Hematopoietic multipotent progenitor cell (in vitro differentiated cells): ENCODE data around the gene DNAH3. TPM values are rescaled to one million over a fixed set of nuclear protein-coding genes. Genes with fewer than 3 reads are reported as not detected.
"Not testable (repeated sequence)": the region's sequence is repeated elsewhere in the genome, so short reads cannot be mapped to it uniquely, and the experiment has no call there.

Source experiments
- DNase-seq, 3 donors: peaks; one replicate each; pipeline ENCODE4 v3.0.0-alpha.2; 2011 to 2015; ENCODE audit warnings: low read depth in 2 of 3, low spot score in 2 of 3
- total RNA-seq: library from RNA; depleted of rRNA; stranded (reverse); fragments of >200 nt; gene quantifications from one replicate; pipeline ENCODE4 v1.2.3, GENCODE V29; 2012

DNAH3 gene
- total RNA-seq, 1 donor: under 0.01 TPM

DNA sequence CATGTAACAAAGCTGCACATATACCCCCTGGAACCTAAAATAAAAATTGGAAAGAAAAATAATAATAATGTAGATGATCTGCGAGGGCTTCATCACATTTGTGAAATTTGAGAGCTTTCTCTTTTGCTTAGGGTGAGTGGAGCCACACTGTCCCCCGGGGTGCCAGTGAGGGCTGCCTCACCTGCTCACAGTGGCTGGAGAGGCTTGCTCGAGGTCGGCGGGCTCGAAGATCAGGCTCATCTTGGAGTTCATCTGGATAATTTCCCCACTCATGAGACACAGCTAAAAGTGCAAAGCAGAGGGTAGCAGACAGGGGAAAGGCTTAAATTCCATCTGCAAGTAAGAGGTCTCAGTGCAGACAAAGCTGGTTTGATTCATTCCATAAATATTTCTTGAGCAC is 123.8 kb downstream of the DNAH3 start:
- DNase-seq: no peak

DNA sequence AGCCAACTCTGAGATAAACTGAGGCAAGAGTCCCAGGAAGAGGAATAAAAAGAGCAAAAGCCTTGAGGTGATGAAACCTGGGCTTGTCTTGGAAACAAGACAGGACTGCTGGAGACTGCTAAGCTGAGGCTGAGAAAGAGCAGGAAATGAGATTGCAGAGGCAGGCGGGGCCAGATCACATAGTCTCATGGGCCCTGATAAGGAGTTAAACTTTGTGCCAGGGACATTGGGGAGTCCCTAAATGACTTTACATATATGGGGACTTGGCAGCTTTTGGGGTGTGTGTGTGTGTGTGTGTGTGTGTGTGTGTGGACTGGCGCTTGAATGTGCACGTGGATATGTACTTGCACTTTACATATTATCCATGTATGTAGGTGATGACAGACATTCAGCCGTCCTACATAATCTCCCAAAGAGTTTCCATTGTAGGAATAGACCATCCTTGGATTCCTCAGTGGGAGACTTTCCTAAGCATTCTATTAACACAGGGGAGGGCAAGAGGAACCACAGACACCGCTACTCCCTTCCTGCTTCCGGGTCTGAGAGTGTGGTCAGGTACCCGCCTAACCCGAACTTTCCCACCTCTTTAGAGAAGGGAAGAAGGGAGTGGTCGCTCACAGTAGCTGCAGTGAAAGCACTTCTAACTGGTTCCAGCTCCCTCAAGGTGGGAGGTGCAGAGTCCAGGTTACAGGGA is 127.0 kb downstream of the DNAH3 start:
- peak in 2 of 3 donors; percentile 58 to 67 for DNase-seq

DNA sequence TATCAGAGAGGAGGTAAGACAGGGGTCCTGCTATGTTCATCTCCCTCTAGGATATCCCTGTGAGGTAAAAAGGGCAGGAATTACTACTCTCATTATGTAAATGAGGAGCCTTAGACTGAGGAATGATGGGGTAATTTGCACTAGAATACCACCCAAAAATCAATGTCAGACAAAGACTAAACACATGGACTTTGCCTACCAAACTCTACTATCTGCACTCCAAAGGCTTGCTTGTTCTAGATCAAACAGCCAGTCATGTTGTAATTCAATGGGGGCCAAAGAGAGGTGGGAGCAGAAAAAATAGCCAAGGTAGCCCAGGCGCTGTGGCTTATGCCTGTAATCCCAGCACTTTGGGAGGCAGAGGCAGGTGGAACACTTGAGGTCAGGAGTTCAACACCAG is 129.3 kb downstream of the DNAH3 start:
- DNase-seq: no peak

DNA sequence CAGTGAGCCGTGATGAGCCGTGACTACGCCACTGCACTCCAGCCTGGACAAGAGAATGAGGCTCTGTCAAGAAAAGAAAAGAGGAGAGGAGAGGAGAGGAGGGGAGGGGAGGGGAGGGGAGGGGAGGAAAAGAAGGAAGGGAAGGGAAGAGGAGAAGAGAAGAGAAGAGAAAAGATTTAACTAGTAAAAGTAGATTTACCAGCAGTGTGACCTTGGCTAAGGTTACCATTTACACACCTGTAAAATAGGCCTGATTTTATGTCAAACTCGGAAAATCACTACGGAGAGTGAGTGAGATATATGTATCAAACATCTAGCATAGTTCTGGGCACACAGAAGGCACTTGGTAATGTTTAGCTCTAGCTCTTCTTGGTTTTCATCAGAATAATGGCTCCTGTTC is 140.8 kb downstream of the DNAH3 start:
- no peak for DNase-seq

- DNase-seq: no peak
Measured at GRCh38 chr16:21005008-21005407, 145.6 kb downstream of the DNAH3 start.

- DNase-seq: peak in 2 of 3 donors; percentile 5 to 18
Measured at GRCh38 chr16:21001262-21001661, 149.4 kb downstream of the DNAH3 start.

DNA sequence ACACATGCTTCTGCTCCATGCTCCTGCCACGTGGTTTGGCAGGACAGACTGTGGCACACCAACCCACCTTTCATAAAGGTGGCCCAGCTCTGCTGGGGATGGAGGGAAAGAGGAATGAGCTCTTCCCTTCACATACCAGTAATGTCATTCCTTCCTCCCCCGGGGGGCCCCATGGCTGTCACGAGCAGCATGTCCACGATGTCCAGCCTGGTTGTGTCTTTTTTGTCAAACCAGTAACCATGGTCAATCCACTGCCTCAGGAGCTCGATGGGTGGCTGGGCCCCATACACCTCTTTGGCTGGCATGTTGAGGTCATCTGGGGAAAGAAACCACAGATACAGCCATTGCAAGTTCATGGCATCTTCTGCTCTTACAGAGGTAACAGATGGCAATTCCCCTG is 153.5 kb downstream of the DNAH3 start:
- no peak for DNase-seq

DNA sequence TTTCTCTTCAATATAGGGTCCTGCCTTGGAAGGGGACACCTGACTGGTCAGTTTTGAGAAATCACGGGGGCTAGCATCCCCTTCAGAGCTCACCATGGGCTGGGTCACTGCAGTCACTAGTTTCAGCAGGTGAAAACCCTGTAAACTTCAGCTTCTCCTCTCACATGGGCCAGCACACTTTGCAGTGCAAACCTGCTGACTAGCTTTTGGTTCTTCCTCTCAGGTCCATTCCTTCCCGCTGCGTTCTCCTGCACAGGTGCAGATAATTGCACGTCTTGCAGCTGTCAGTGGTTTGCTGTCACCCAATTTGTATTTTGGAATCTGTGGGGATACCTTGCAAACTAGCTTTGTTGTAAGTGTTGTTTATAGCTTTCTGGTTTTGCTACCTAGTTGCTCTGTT is 154.9 kb downstream of the DNAH3 start:
- no peak for DNase-seq

GRCh38 chr16:20989496-20990070 is 161.1 kb downstream of the DNAH3 start:
- not testable (repeated sequence) for DNase-seq

DNA sequence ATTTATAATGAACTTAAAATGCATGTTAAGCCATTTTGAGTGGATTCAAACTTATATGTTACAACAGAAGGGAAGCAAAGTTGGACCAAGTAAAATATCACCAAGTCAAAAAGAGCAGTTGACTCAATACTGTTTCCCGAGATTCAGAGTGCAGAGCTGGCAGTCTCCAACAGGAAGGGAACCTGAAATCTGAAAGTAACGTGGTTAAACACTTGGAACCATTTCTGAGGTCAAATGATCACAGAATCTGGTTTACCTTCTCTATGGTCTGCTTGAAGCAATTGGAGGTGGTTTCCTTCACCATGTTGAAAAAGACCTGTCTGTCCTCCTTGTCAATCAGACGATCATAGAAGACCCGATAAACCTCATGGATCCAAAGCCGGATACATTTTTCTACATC is 163.6 kb downstream of the DNAH3 start:
- DNase-seq: no peak

GRCh38 chr16:20984019-20984418 is 166.6 kb downstream of the DNAH3 start:
- no peak for DNase-seq

GRCh38 chr16:20976576-20976975 is 174.1 kb downstream of the DNAH3 start:
- DNase-seq: no peak

DNA sequence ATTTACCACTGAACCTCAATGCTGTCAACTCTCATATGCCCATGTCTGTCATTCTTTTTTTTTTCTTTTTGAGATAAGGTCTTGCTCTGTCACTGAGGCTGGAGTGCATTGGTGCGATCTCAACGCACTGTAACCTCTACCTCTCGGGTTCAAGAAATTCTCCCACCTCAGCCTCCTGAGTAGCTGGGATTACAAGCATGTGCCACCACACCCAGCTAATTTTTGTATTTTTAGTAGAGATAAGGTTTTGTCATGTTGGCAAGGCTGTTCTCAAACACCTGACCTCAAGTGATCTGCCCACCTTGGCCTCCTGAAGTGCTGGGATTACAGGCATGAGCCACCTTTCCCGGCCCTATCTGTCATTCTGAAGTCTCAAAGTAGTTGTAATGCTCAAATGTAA is 177.4 kb downstream of the DNAH3 start:
- not testable (repeated sequence) for DNase-seq

- no peak for DNase-seq
Measured at GRCh38 chr16:20971401-20971800, 179.2 kb downstream of the DNAH3 start.

DNA sequence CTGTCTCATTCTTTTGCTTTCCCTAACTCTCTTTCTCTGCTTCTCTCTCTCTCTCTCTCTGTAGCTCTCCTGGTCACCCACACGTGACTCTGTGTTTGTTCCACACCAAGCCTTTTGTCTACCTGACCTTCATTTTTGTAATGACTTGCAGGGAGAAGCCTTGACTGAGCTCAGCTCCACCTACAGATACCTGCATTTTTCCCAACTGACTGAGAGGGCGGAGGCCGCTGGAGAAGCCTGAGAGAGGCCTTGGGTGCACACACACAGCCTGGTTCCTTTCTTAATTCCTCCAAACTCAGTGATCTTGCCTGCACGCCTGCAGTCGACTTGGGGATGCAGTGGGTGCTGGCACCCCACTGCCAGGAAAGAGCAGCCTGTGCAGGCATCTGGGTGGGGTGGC is 181.3 kb downstream of the DNAH3 start:
- DNase-seq: no peak

DNA sequence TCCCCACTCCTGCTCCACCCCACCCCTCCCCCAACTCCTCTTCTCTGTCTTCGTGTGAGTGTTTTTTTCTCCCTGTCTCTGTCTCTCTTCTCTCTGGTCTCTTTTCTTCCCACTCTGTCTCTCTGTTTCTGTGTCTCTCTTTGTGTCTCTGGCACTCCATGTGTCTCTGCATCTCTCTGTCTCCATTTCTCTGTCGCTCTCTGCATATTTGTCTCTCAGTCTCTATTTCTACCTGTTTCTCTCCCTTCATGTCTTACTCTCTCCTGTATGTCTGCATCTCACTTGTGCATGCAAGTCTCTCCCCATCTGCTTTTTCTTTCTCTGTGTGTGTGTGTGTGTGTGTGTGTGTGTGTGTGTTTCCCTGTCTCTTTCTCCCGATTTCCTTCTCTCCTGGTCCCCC is 181.9 kb downstream of the DNAH3 start:
- DNase-seq: no peak

DNA sequence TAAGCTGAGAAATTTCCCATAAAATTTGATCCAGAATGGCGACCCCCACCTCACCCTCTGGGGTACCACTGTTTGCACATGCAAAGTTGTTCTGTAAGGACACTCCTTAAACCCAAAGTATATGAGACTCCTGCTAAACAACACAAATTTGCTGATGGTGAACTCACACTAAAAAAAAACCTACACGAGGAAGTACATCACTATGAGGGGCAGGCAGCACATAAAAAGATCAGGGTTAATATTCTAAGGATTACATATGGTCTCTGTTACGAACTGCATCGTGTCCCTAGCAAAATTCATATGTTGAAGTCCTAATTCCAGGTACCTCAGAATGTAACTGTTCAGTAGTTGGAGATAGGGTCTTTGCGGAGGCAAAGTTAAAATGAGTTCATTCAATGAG is 189.7 kb downstream of the DNAH3 start:
- DNase-seq: no peak

- DNase-seq: no peak
Measured at GRCh38 chr16:20957153-20957552, 193.5 kb downstream of the DNAH3 start.

- peak in 1 of 3 donors; percentile 6 for DNase-seq
Measured at GRCh38 chr16:20956319-20956718, 194.3 kb downstream of the DNAH3 start.

- DNase-seq: no peak
Measured at GRCh38 chr16:20954574-20954973, 196.1 kb downstream of the DNAH3 start.

DNA sequence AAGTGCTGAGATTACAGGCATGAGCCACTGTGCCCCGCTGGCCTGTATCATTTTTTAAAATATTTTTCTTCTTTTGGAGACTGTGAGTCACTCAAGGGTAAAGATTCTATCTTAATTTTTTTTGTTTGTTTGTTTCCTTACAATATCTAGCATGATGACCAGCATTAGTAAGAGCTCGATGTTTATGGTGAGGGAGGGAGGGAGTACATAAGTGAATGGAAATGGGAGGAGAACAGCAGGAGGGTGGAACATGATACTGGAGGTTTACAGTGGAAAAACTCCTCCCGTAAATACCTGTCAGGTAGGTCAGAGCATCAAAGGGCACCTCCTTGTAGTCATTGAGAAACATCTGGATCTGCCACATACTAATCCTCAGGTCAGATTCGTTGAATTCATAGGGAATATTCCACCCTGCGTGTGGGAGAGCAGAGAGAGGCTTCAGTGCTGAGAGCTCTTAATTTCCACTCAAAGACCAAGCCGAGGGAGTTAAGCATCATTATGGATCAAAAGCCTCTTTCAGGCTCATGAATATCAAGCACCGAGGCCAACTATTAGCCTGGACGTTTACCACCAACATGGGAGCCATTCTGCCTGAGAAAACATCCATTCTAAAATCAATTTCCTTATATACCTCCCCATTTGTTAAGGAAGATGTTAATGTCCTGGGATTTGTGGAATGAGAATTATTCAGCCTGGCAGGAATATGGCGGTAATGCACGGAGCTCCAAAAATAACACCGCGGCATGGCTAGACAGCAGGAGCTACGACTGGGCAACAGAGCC is 198.3 kb downstream of the DNAH3 start:
- no peak for DNase-seq

DNA sequence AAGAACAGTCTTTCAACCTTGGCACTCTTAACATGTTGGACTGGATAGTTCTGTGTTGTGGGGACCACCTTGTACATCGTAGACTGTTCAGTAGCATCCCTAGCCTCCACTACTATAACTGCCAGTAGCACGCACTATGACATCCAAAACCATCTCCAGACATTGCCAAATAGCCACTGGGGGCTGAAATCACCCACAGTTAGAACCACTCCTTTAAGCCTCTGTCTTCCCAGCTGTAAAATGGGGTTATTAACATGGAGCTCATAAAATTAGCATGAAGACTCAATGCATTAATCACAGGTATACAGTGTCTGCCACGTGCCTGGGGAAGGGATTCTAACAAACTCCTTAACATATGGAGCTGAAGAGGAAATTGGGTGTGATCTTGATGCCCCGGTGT is 200.4 kb downstream of the DNAH3 start:
- no peak for DNase-seq
